Activated naive CD4-positive, alpha-beta T cell treated with anti-CD3 and anti-CD28 coated beads for 36 hours (primary cell): ENCODE results near the gene GPR34. TPM values are rescaled to one million over a fixed set of nuclear protein-coding genes. Genes with fewer than 3 reads are reported as not detected.

ENCODE experiments used
- CTCF ChIA-PET: fragments of 350-600 bp; sonication (Branson Sonifier 250); formaldehyde crosslinking; loops from one replicate; lab custom pipeline; 2021; ENCODE audit warnings: antibody characterized with exemption; lab: Charles Lee
- DNase-seq: peaks from one replicate; pipeline ENCODE4 v3.0.0-alpha.2; 2020
- H3K27ac Mint-ChIP-seq: one replicate; pipeline ENCODE4 v1.8.0; 2021; ENCODE audit warnings: mild to moderate bottlenecking, mixed read lengths
- H3K27me3 Mint-ChIP-seq: one replicate; pipeline ENCODE4 v1.8.0; 2021; ENCODE audit warnings: low read depth, mixed read lengths
- H3K36me3 Mint-ChIP-seq: one replicate; pipeline ENCODE4 v1.8.0; 2021; ENCODE audit warnings: low read depth, mixed read lengths
- H3K4me1 Mint-ChIP-seq: one replicate; pipeline ENCODE4 v1.8.0; 2021; ENCODE audit warnings: low read depth, mixed read lengths
- H3K4me3 Mint-ChIP-seq: one replicate; pipeline ENCODE4 v1.8.0; 2021; ENCODE audit warnings: mild to moderate bottlenecking, moderate library complexity, mixed read lengths
- H3K9me3 Mint-ChIP-seq: one replicate; pipeline ENCODE4 v1.8.0; 2021; ENCODE audit warnings: mixed read lengths
- intact Hi-C: fragments of 100-400 bp; cut with micrococcal nuclease; formaldehyde crosslinking; loops from one replicate; pipeline ENCODE4 v1.15.1; 2023
- total RNA-seq, 2 experiments: library from RNA; stranded (reverse); gene quantifications; one replicate each; pipeline ENCODE4 v1.2.3, GENCODE V29; 2021

Gene GPR34
- total RNA-seq, 2 experiments from 2014 or later: not detected

DNA sequence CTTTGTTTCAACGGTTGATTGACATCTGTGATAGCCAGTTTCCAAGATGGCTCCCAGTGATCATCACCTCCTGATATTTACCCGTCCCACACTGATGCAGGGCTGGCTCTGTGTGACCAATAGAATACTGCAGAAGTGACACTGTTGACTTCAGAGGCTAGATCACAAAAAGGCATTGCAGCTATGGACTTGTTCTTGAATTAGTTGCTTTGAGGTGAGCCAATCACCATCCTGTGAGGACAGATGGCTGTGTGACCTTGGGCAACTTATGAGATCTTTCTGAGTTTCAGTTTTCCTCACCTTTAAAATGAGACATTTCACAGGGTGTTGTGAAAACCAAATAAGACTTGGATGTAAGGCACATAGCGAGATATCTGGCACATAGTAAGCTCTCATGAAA, 33.4 kb downstream of the GPR34 start:
- Mint-ChIP-seq H3K4me3 (no peak overlapping the region), H3K27ac (no peak overlapping the region), H3K4me1 (peaks cover 14% of the 10 kb centered on the region), H3K27me3 (no peaks in the 10 kb centered on the region), H3K9me3 (peaks cover 17% of the 10 kb centered on the region), H3K36me3 (peaks cover 24% of the 10 kb centered on the region)
- DNase-seq: no peak
- intact Hi-C loops: no loop called here
- CTCF ChIA-PET: interaction anchor here (0.6 kb wide), 1 partner anchor 13 kb away, joined by 4 read pairs; no protein-coding TSS in a partner anchor

DNA sequence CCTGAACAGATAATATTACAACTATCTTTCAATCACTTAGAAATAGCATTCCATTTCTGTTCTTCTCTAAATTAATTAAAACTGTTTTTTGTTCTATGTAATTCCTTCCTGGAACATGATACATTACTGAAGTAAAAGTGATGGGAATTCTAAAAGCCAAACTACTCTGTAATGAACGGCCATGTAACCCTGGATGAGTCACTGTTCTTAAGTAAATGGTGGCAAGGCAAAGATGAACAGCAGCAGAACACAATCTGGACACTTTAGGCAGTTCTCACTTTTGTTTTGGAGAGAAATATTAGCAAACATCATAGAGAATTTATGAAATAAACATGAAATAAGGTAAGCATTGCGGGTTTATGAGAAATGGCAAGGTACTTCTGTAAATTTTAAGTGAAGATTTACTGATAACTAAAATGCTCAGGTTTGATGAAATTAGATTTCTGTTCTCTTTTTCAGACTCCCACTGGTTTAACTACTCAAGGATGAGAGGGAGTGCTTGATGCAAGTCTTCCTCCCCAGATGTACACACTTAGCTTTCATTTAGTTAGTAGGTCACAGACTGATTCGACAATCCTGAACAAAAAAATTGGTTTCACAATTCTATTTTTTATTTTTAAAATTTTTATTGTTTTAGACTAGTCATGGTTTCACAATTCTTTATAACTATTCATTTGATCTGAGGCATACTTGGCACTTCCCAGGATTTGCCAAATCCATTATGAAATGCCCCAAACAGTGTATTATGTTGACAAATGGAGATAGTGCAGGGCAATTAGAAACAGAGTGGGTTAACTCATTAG, 34.2 kb downstream of the GPR34 start:
- H3K27ac Mint-ChIP-seq: no peak overlapping the region
- CTCF ChIA-PET: interaction anchor here (0.6 kb wide), 1 partner anchor 12 kb away, joined by 4 read pairs; no protein-coding TSS in a partner anchor
- no peak for DNase-seq
- peaks cover 23% of the 10 kb centered on the region for H3K36me3 Mint-ChIP-seq
- intact Hi-C loops: no loop called here
- H3K4me3 Mint-ChIP-seq: no peak overlapping the region
- H3K9me3 Mint-ChIP-seq: peaks cover 17% of the 10 kb centered on the region
- peaks cover 14% of the 10 kb centered on the region for H3K4me1 Mint-ChIP-seq
- H3K27me3 Mint-ChIP-seq: no peaks in the 10 kb centered on the region

DNA sequence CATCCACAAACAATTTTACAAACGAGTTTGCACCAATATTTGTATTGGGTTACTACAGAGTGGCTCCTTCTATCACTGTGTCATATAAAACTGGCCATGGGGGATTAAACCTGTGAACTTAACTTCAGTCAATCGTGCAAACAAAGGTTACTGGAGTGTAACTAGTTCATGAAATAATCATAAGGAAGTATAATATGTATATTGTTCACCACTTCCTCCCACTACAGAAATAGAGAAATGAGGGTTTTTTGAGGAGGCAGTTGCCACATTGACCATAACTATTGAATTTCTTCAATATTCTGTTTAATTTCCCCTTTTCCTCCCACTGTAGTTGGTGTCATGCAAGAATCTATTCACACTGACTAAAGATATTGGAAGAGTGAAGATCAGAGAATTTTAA, 35.1 kb downstream of the GPR34 start, which contains the start of gene GPR82:
GPR82 (plus strand) TSS at position 356 of the 400 bp plus-strand sequence. CDS start 2,846 bp downstream, outside the sequence.
- H3K9me3 Mint-ChIP-seq: peaks cover 15% of the 10 kb centered on the region
- no peak within 1 kb of the TSS for H3K4me3 Mint-ChIP-seq
- DNase-seq: no peak
- H3K36me3 Mint-ChIP-seq: peaks cover 20% of the 10 kb centered on the region
- H3K4me1 Mint-ChIP-seq: peaks cover 14% of the 10 kb centered on the region
- no peaks in the 10 kb centered on the region for H3K27me3 Mint-ChIP-seq
- intact Hi-C loops: no loop called here
- CTCF ChIA-PET: no interaction called here
- H3K27ac Mint-ChIP-seq: no peak within 1 kb of the TSS

DNA sequence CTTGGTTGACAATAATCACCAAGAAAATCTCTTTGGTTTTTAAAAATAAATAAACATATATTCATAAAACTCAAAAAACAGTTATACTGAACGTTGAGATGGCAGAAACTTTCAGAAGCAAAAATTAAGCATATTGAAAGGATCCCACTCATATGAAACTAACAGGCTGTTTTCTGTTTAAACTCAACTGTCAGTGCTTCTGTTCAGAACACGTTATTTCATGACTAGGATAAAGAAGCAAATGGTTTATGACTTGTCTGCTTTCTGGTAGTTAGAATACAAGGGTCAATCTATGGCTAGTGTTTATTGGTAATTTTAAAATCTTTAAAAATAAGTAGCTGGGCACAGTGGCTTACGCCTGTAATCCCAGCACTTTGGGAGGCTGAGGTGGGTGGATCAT, 39.4 kb downstream of the GPR34 start:
- H3K4me1 Mint-ChIP-seq: no peaks in the 10 kb centered on the region
- H3K27ac Mint-ChIP-seq: no peak overlapping the region
- DNase-seq: no peak
- intact Hi-C loops: no loop called here
- H3K4me3 Mint-ChIP-seq: no peak overlapping the region
- H3K27me3 Mint-ChIP-seq: no peaks in the 10 kb centered on the region
- CTCF ChIA-PET: no interaction called here
- H3K9me3 Mint-ChIP-seq: no peaks in the 10 kb centered on the region
- no peaks in the 10 kb centered on the region for H3K36me3 Mint-ChIP-seq

DNA sequence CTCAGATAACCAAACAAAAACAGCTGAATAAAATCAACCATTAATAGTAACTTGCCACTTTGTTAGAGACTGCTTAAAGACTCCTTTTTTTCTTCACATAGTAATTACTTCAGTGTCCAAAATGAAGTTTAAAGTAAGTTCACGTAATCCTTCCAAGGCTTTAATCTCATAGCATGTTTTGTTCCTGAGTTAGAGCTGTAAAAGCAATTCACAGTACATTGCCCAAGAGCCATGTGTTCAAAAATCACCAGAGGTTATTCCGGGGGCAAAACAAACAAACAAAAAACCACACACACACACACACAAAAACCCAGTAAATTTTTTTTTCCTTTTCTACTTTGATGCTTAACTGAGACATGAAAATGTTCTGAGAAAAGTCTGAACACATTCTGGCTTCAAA, 41.3 kb downstream of the GPR34 start:
- CTCF ChIA-PET: interaction anchor here (0.7 kb wide), 1 partner anchor 10 kb away, joined by 4 read pairs; no protein-coding TSS in a partner anchor
- no peaks in the 10 kb centered on the region for H3K36me3 Mint-ChIP-seq
- H3K27me3 Mint-ChIP-seq: no peaks in the 10 kb centered on the region
- intact Hi-C loops: loop anchor here (10.0 kb wide), 1 partner anchor 455 kb away; no protein-coding TSS in a partner anchor
- no peak overlapping the region for H3K27ac Mint-ChIP-seq
- H3K4me1 Mint-ChIP-seq: peaks cover 9% of the 10 kb centered on the region
- no peak overlapping the region for H3K4me3 Mint-ChIP-seq
- no peaks in the 10 kb centered on the region for H3K9me3 Mint-ChIP-seq
- DNase-seq: no peak

DNA sequence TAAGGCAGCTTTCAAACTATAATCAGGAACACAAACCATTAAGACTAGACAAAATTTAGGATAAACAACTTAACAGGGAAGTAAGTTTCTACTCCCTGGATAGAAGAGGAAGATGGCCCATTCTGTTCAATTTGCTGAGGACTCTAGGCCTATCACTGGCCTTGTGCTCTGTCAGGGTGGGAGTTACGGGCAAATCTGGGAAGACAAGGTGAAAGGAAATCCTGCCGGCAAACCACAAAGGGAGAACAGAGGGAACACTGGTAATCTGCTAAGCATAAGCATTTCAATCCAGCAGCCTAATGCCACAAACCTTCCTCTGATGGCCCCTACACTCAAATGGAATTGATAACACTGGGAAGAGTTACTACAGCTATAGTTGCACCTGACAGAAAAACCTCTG, 43.5 kb downstream of the GPR34 start:
- H3K4me3 Mint-ChIP-seq: no peak overlapping the region
- CTCF ChIA-PET: interaction anchor here (1.0 kb wide), 1 partner anchor 171 kb away, joined by 4 read pairs; no protein-coding TSS in a partner anchor
- peaks cover 18% of the 10 kb centered on the region for H3K4me1 Mint-ChIP-seq
- peaks cover 2% of the 10 kb centered on the region for H3K36me3 Mint-ChIP-seq
- H3K27ac Mint-ChIP-seq: no peak overlapping the region
- intact Hi-C loops: loop anchor here (10.0 kb wide), 1 partner anchor 457 kb away; no protein-coding TSS in a partner anchor
- no peaks in the 10 kb centered on the region for H3K27me3 Mint-ChIP-seq
- DNase-seq: no peak
- H3K9me3 Mint-ChIP-seq: no peaks in the 10 kb centered on the region

DNA sequence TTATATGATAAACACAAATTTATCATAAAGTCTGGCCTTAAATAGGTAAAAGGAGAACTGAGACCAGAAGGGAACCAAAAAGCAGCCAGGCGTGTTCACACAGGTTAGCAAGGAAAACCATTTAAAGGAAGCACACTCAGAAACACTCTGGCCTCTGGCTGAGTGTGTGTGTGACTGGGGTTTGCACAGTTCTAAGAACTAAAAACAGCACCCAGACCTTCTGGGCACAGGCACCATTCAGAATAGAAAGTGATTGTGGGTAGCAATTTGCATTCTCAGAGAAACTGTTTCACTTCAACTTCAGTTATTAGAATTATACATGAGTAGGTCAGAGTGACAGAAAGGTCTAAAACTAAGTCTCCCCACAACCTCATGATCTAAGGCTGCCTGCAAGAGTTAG, 45.2 kb downstream of the GPR34 start:
- Mint-ChIP-seq H3K9me3 (no peaks in the 10 kb centered on the region), H3K36me3 (peaks cover 2% of the 10 kb centered on the region), H3K27me3 (no peaks in the 10 kb centered on the region), H3K27ac (no peak overlapping the region), H3K4me1 (peaks cover 19% of the 10 kb centered on the region), H3K4me3 (no peak overlapping the region)
- intact Hi-C loops: loop anchor here (1.0 to 10.0 kb wide), 4 partner anchors 25 to 459 kb away; no protein-coding TSS in a partner anchor
- CTCF ChIA-PET: no interaction called here
- DNase-seq: peak; percentile 13

DNA sequence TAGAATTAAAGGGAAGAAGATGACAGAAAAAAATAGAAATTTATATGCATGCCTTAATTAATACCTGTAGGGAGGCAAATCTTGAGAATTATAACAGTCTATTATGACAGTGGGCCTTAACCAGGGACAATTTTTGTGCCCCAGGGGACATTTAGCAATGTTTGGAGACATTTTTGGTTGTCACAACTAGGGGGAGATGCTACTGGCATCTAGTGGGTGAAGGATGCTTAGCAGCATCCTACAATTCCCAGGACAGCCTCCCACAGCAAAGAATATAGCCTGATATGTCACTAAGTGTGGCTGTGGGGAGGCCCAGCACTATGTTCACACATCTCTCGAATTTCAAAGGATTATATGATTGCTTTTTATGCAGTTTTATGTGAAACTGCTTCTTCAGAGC, 45.8 kb downstream of the GPR34 start:
- intact Hi-C loops: loop anchor here (1.0 to 10.0 kb wide), 4 partner anchors 25 to 460 kb away; no protein-coding TSS in a partner anchor
- CTCF ChIA-PET: no interaction called here
- Mint-ChIP-seq H3K36me3 (peaks cover 2% of the 10 kb centered on the region), H3K4me3 (no peak overlapping the region), H3K9me3 (no peaks in the 10 kb centered on the region), H3K27me3 (no peaks in the 10 kb centered on the region), H3K27ac (peak overlapping the region; percentile 26), H3K4me1 (peaks cover 19% of the 10 kb centered on the region)
- peak; percentile 12 for DNase-seq

DNA sequence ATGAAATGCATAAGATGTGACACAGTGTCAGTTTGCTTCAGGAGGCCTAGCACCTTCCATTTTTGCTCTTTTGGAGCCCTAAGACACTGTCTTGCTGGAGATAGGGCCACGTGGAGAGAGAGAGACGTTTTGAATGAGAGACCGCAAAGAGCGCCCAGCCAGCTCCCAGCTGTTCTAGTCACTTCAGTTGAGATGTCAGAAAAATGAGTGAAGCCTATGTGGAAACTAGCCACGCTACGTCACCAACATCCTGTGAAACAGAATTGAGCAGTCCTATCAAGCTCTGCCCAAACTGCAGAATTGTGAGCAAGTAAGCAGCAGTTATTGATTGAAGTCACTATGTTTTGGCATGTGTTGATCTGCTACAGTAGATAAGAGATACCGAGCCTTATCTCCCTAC, 48.3 kb downstream of the GPR34 start:
- Mint-ChIP-seq H3K4me1 (peaks cover 19% of the 10 kb centered on the region), H3K36me3 (peaks cover 2% of the 10 kb centered on the region), H3K27me3 (no peaks in the 10 kb centered on the region), H3K4me3 (no peak overlapping the region), H3K27ac (no peak overlapping the region), H3K9me3 (no peaks in the 10 kb centered on the region)
- CTCF ChIA-PET: no interaction called here
- peak; percentile 60 for DNase-seq
- intact Hi-C loops: loop anchor here (10.0 kb wide), 1 partner anchor 462 kb away; no protein-coding TSS in a partner anchor

DNA sequence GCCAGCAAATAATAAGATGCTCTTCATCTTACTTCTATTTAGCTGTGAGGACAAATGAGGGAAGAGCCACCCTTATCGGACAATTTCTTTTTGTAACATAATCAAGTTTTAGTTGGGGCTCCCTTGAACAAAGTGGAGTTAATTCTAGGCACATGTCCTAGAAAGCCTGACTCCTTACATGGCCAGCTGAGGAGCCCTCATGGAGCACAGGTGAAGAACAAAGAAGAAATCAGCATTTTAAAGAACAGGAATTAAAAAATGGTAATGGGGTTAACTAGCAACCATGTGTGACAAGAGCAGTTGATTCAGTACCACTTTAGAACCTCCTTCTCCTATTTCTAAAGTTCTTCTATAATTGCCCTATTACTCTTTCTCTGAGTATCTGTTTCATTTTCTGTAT, 51.1 kb downstream of the GPR34 start:
- intact Hi-C loops: loop anchor here (10.0 kb wide), 1 partner anchor 465 kb away; no protein-coding TSS in a partner anchor
- H3K36me3 Mint-ChIP-seq: peaks cover 6% of the 10 kb centered on the region
- no peak overlapping the region for H3K27ac Mint-ChIP-seq
- no peaks in the 10 kb centered on the region for H3K9me3 Mint-ChIP-seq
- H3K4me3 Mint-ChIP-seq: no peak overlapping the region
- no peaks in the 10 kb centered on the region for H3K27me3 Mint-ChIP-seq
- CTCF ChIA-PET: interaction anchor here (0.5 kb wide), 1 partner anchor 10 kb away, joined by 4 read pairs; no protein-coding TSS in a partner anchor
- DNase-seq: no peak
- peaks cover 10% of the 10 kb centered on the region for H3K4me1 Mint-ChIP-seq
